ENCODE results near the gene FEM1B. TPM values are rescaled to one million over a fixed set of nuclear protein-coding genes. Genes with fewer than 3 reads are reported as not detected.

Gene FEM1B
- total and polyA plus RNA-seq, 2 donors (not counting 3 experiments of a cell fraction or from before 2014, with no cell fraction given) = 11.1 to 33.2 TPM

DNA sequence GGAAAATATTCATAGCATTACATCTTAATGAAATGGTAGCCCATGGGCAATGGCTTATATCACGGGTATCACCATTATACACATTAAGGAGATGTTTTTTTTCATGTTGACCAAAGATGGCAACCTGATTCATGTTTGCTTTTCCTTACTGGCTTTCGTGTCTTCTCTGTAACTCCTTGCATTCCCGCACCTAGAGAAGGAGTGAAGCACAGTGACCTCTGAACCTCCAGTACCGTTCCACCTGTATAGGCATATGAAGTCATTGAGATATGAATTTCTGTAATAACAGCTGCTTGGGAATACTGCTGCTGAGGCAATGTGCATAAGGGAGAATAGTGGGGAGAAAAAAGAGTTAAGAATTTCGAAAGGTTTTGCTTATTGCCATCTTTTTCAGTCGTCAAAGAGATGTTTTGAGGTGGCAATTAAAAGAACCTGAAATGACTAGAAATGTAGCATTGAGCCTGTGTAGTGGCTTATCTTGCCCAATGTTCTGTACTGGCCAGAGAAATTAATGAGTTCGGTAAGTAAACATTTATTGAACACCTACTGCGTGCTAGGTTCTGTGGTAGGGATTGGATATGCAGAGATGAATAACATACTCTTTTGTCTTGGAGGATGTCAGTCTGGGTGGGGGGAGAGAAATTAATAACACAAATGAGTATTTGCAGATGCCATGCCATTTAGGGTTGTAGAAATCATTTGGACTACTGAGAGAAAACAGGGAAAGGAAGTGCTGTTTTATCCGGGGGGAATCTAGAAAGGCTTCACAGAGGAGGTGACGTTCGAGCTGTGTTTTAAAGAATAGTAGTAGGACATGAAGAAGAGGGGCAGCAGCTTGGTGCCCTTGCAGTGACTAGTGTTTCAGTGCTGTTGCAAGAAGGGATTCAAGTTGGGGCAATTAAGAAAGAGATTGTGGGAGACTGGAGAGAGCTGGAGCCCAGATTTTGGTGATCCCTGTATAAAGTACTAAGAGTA is 2.5 kb downstream of the FEM1B start:
- no peaks in the 10 kb centered on the region for H3K36me3 ChIP-seq (ENCODE audit: control insufficient read depth in 2 of 2, extremely low read depth in 1 of 2, insufficient read depth in 2 of 2, low read length in 2 of 2)
- peaks cover 34% of the 10 kb centered on the region for H3K4me1 ChIP-seq (ENCODE audit: control insufficient read depth, extremely low read depth, insufficient read depth, low read length)
- dilution Hi-C loops (cut with MboI; ENCODE audit: extremely low pct_ligation_motif_present, low sequenced_read_pairs) (no loop called here), intact Hi-C loops (cut with micrococcal nuclease) (no loop called here)
- no peak for FAIRE-seq
- no peak overlapping the region for H2AFZ ChIP-seq (ENCODE audit: low read depth, low read length)
- no peaks in the 10 kb centered on the region for H3K9me1 ChIP-seq (replicated peaks; ENCODE audit: control insufficient read depth, extremely low read depth, insufficient read depth, low read length)
- ChIA-PET POLR2A (no interaction called here), CTCF (interaction anchor here (1.2 to 3.7 kb wide), 6 partner anchors 9 to 270 kb away, joined by 4 to 26 read pairs (median 11); no protein-coding TSS in a partner anchor)
- peaks cover 67% of the 10 kb centered on the region for H3K79me2 ChIP-seq (ENCODE audit: control insufficient read depth, insufficient read depth, low read length)
- DNase-seq (ENCODE audit: low read depth, low spot score) = no peak
- H4K20me1 ChIP-seq (replicated peaks; ENCODE audit: control insufficient read depth, extremely low read depth, insufficient read depth, low read length) = peaks cover 4% of the 10 kb centered on the region
- BruUV-seq (replicated peaks) = no TSS peak
- H3K27me3 ChIP-seq (ENCODE audit: control insufficient read depth in 2 of 2, insufficient read depth in 2 of 2, low read length in 2 of 2) = no peaks in the 10 kb centered on the region
- H3K9me3 ChIP-seq (replicated peaks; ENCODE audit: control insufficient read depth, insufficient read depth, low read length) = no peaks in the 10 kb centered on the region
- no peak overlapping the region for H3K27ac ChIP-seq (ENCODE audit: insufficient read depth, low read depth, low read length)
- H3K4me2 ChIP-seq (ENCODE audit: insufficient read depth, low read length) = peak overlapping the region; percentile 86
- H3K9ac ChIP-seq (replicated peaks; ENCODE audit: extremely low read depth, insufficient read depth, low read length) = no peak overlapping the region
- TF ChIP-seq MAX (IDR thresholded peaks at IDR 0.05; ENCODE audit: insufficient read depth, insufficient read length) = no peak
- no peak for TF ChIP-seq JUN (IDR thresholded peaks at IDR 0.05; ENCODE audit: borderline replicate concordance, insufficient read depth, insufficient read length, low read depth)
- no peak for TF ChIP-seq EZH2 (IDR thresholded peaks at IDR 0.05; ENCODE audit: borderline replicate concordance, low read depth, low read length, severe bottlenecking)
- TF ChIP-seq FOS (IDR thresholded peaks at IDR 0.05; ENCODE audit: borderline replicate concordance, insufficient read depth, low read length) = no peak
- peak overlapping the region in 2 of 3 experiments; percentile 7 to 68 for H3K4me3 ChIP-seq (replicated peaks in 1 of 3; ENCODE audit: insufficient read depth in 1 of 3, low read depth in 1 of 3, low read length in 3 of 3)

DNA sequence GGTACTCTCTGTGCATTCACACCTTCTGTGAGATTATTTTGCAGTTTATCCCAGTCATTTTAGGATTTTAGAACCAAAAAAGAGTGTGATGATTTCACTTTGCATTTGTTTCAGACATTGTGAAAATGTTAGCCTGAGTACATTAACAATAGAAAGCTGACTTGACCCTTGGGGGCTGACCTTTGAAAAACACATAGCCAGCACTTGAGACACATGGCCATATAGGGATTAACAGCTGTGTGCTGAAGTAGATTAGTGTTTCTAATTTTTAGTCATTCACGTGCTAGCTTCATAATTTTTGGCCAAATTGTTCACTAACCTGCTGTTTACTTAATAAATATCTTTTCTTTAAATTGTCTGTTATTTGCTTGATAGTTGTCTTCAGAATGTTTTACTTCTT is 3.5 kb downstream of the FEM1B start:
- no peak for FAIRE-seq
- H3K4me1 ChIP-seq (ENCODE audit: control insufficient read depth, extremely low read depth, insufficient read depth, low read length) = peaks cover 34% of the 10 kb centered on the region
- no peak overlapping the region for H2AFZ ChIP-seq (ENCODE audit: low read depth, low read length)
- no peaks in the 10 kb centered on the region for H3K9me1 ChIP-seq (replicated peaks; ENCODE audit: control insufficient read depth, extremely low read depth, insufficient read depth, low read length)
- ChIA-PET CTCF (interaction anchor here (0.8 to 2.4 kb wide), 6 partner anchors 9 to 269 kb away, joined by 4 to 23 read pairs (median 6); no protein-coding TSS in a partner anchor), POLR2A (no interaction called here)
- dilution Hi-C loops (cut with MboI; ENCODE audit: extremely low pct_ligation_motif_present, low sequenced_read_pairs) (no loop called here), intact Hi-C loops (cut with micrococcal nuclease) (no loop called here)
- H3K9me3 ChIP-seq (replicated peaks; ENCODE audit: control insufficient read depth, insufficient read depth, low read length) = no peaks in the 10 kb centered on the region
- BruUV-seq (replicated peaks) = no TSS peak
- H3K79me2 ChIP-seq (ENCODE audit: control insufficient read depth, insufficient read depth, low read length) = peaks cover 77% of the 10 kb centered on the region
- no peaks in the 10 kb centered on the region for H3K27me3 ChIP-seq (ENCODE audit: control insufficient read depth in 2 of 2, insufficient read depth in 2 of 2, low read length in 2 of 2)
- no peak overlapping the region for H3K9ac ChIP-seq (replicated peaks; ENCODE audit: extremely low read depth, insufficient read depth, low read length)
- H3K36me3 ChIP-seq (ENCODE audit: control insufficient read depth in 2 of 2, extremely low read depth in 1 of 2, insufficient read depth in 2 of 2, low read length in 2 of 2) = no peaks in the 10 kb centered on the region
- H3K4me2 ChIP-seq (ENCODE audit: insufficient read depth, low read length) = peak overlapping the region; percentile 86
- DNase-seq (ENCODE audit: low read depth, low spot score) = peak; percentile 33
- H3K27ac ChIP-seq (ENCODE audit: insufficient read depth, low read depth, low read length) = no peak overlapping the region
- TF ChIP-seq MYC (IDR thresholded peaks at IDR 0.05; ENCODE audit: low read depth, low read length) = no peak
- no peak for TF ChIP-seq POLR2A (IDR thresholded peaks at IDR 0.05; ENCODE audit: low read depth, low read length)
- TF ChIP-seq, protein P1, sequence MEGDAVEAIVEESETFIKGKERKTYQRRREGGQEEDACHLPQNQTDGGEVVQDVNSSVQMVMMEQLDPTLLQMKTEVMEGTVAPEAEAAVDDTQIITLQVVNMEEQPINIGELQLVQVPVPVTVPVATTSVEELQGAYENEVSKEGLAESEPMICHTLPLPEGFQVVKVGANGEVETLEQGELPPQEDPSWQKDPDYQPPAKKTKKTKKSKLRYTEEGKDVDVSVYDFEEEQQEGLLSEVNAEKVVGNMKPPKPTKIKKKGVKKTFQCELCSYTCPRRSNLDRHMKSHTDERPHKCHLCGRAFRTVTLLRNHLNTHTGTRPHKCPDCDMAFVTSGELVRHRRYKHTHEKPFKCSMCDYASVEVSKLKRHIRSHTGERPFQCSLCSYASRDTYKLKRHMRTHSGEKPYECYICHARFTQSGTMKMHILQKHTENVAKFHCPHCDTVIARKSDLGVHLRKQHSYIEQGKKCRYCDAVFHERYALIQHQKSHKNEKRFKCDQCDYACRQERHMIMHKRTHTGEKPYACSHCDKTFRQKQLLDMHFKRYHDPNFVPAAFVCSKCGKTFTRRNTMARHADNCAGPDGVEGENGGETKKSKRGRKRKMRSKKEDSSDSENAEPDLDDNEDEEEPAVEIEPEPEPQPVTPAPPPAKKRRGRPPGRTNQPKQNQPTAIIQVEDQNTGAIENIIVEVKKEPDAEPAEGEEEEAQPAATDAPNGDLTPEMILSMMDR (IDR thresholded peaks at IDR 0.05; ENCODE audit: extremely low read depth in 1 of 2, insufficient read depth in 1 of 2, low read depth in 1 of 2, low read length in 2 of 2) = no peak
- TF ChIP-seq MAX (IDR thresholded peaks at IDR 0.05; ENCODE audit: insufficient read depth, insufficient read length) = no peak
- no peak for TF ChIP-seq JUN (IDR thresholded peaks at IDR 0.05; ENCODE audit: borderline replicate concordance, insufficient read depth, insufficient read length, low read depth)
- no peak for TF ChIP-seq POLR2AphosphoS5 (IDR thresholded peaks at IDR 0.05; ENCODE audit: insufficient read depth, low read depth, low read length)
- TF ChIP-seq GATA2 (IDR thresholded peaks at IDR 0.05; ENCODE audit: insufficient read depth, insufficient read length, low read depth, low read length) = no peak
- TF ChIP-seq EZH2 (IDR thresholded peaks at IDR 0.05; ENCODE audit: borderline replicate concordance, low read depth, low read length, severe bottlenecking) = no peak
- H4K20me1 ChIP-seq (replicated peaks; ENCODE audit: control insufficient read depth, extremely low read depth, insufficient read depth, low read length) = peaks cover 6% of the 10 kb centered on the region
- H3K4me3 ChIP-seq (replicated peaks in 1 of 3; ENCODE audit: insufficient read depth in 1 of 3, low read depth in 1 of 3, low read length in 3 of 3) = peak overlapping the region in 1 of 3 experiments; percentile 68
